HG03095 (cell line): ENCODE data around the gene EID3.
"Not testable (repeated sequence)": the region's sequence is repeated elsewhere in the genome, so short reads cannot be mapped to it uniquely, and the experiment has no call there.

Source experiments
- ATAC-seq: cut with Tn5 transposase; IDR thresholded peaks from one replicate; pipeline ENCODE4 v1.9.1; 2021; ENCODE audit warnings: moderate library complexity; ENCODE audit not compliant: unreplicated experiment

Gene EID3

DNA sequence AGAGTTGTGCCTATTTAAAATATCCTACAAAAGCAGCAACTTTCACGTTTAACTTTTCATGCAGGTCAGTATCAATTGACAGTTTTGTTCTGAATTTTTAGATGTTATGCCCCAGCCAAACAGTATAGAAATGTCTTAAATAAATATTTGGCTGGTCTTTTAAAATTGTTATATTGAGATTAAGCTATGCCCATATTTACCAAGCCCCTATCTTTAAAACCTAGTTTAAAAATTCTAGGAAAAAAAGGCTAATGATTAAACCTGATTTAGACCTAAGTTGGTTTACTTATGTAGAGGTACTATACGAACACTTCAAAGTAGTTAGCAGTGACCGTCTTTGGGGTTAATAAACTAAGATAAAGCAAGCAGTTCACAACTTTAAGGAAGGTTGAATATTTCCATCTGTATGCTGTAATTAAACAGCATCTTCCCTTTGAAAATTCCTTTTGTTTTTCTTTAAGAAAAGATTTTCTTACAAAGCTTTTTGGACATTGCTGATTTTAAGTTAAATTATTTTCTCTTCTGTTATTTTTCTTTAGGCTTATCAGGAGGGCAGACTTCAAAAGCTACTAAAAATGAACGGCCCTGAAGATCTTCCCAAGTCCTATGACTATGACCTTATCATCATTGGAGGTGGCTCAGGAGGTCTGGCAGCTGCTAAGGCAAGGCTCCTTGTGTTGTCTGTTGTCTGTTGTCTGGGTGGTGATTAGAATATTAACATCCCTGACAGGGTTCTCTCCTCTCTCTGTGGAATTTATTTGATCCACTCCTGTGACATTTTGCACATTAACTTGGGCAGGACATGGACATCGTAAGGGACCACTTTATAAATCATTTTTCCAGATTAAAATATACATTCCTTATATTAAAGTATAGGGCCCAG is 7.5 kb downstream of the EID3 start:
- ATAC-seq, result no peak

DNA sequence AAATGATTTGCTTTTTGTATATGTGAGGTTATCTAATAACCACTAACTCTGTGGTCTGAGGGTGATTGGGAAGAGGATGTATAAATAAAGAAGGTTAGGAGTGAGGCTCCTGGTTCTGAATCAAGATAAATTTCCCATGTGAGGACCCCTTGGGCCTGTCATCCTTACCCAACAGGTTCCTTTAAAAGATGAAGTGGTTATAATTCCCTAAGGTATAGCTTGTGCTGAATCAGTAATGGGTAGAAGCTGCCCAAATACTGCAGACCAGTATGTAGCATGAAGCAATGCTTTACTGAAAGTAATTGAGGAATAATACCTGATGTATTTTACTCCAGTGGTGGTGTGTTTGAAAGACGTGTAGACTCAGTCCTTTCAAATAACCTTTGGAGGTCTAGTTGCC is 8.7 kb downstream of the EID3 start:
- ATAC-seq, result no peak

DNA sequence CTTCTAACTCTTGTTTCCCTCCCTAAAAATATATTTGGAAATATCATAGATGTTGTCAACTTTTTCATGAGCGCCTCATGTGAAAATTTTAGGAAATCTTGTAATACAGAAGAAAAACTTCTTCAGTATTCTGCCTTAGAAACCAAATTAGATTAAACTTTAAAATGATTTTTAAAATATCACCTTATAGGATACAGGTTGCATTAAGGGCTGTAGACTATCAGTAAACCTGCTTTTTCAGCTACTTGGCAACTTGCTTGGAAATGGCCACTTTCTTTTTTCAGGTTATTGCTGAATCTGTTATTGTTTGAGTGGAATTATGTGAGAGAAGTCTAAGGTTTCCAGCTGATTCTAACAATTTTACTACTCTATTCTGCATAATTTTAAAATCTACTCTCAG is 9.1 kb downstream of the EID3 start:
- no peak for ATAC-seq

DNA sequence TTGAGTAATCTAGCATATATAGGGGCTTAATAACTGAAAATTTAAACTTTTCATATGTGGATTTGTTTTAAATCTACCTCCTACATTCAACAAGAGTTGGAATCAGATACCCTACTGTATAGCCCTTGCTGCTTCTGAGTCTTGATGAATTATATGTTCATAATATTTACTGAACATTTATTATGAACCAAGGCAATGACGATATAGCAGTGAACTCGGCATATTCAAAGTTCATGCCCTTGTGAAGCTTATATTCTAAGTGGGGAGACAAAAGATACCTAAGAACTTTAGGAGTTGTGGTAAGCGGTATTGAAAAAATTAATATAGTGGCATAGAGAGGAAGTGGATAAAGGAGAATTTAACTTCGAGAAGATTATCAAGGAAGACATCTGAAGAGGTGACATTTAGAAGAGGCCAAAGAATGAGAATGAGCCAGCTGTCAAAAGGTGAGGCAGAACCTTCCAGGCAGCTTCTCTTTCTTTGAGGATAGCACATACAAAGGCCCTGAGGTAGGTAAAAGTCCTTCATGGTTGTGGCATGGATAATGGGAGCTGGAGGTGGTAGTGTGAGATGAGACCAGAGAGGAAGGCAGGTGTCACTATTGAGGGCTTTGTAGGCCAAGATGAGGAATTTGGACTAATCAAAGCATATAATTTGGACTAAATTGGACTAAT is 10.2 kb downstream of the EID3 start:
- no peak for ATAC-seq

DNA sequence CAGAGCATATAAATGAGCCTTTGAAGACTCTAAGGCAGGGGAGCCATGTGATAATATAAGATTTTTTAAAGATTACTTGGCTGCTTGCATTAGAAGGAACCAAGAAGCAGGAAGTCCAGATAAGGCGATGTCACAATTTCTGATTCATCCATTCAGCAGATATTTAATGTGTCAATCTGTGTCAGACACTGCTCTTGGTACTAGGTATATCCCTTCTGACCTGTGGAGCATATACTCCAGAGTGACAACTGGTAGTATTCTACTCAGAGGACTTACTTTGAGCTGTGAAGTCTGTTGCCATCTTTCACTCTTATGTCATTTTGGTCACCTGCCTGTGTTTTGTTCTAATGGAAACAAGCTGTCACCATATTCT is 10.7 kb downstream of the EID3 start:
- ATAC-seq, result no peak

DNA sequence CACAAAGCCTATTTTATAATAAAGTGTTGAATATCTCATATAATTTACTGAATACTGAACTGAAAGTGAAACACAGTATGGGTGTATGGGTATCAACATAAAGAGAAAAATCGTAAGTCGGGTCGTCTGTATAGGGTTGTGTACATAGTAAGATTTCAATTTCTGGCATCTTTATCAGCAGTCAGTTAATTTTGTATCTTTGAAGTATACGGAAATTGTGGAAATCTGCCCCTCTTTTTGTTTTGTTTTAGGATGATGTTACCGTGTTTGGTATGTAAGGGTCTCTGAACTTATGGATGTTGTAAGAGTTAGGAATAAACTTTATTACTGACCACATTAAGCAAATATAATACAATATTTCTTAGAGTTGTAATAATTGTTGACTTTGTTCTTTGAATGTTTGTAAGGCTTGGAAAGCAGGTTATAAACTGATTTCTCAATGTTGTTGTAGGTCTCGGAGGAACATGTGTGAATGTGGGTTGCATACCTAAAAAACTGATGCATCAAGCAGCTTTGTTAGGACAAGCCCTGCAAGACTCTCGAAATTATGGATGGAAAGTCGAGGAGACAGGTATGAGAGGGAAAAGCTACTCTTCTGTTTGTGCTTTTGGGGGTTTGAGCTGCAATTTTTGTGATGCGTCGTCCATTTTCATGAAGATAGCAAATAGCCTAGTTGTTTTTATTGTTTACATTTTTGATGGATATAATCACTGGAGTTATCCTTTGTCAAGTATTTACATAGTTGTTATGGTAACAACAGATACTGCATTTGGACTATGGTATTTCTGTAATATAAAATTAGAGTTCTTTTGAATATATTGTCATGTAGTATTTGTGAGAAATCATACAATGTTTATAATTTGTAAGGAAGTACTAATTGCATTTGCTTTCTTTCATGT is 12.0 kb downstream of the EID3 start:
- no peak for ATAC-seq

DNA sequence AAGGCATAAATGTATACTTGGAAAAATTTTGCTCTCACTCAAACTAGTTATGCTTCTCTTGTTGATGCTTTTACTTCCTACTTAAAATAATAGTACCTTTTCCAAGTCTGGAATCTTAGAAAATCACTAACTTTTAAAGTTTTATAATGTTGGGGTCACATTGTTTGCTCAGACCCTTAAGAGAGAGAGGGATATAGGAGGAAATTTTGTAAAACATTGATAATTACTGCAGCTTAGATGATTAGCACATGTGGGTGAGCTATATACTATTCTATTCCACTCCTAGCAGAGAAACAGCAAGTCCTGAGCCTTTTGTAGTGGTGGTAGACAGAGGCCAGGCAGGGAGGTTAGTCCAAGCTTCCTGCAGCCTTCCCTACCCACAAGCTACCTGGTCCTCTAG is 13.4 kb downstream of the EID3 start:
- ATAC-seq, result no peak

DNA sequence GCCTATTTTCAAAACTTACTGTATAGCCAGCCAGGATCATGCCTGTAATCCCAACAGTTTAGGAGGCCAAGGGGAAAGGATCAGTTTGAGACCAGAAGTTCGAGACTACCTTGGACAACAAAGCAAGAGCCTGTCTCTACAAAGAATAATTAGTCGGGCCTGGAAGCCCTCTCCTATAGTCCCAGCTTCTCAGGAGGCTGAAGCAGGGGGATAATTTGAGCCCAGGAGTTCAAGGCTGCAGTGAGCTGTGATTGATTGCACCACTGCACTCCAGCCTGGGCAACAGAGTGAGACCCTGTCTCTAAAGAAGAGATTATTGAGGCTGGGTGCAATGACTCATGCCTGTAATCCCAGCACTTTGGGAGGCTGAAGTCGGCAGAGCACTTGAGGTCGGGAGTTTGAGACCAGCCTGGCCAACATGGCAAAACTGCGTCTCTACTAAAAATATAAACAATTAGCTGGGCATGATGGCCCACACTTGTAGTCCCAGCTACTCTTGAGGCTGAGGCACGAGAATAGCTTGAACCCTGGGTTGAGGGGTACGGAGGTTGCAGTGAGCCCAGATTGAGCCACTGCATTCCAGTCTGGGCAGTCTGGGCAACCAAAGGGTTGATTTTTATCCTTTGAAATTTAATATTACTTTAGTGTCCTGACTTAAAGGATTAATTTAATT is 14.1 kb downstream of the EID3 start:
- ATAC-seq, result no peak

DNA sequence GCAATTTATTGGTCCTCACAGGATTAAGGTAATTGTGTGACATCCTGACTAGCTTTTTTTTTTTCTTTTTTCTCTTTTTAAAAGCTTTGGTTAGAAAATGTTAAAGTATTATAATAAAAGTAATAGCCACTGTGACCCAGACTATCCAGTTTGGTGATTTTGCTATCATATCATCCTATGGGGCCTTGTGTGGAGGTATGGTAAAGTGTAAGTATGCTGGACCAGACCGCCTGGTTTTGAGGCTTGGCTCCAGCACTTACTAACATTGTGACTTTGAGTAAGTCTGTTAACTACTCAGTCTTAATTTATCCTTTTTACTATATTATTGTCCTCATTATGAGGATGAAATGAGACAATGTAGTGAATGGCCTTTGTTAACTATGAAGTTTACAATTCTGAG is 15.5 kb downstream of the EID3 start:
- ATAC-seq, result no peak

DNA sequence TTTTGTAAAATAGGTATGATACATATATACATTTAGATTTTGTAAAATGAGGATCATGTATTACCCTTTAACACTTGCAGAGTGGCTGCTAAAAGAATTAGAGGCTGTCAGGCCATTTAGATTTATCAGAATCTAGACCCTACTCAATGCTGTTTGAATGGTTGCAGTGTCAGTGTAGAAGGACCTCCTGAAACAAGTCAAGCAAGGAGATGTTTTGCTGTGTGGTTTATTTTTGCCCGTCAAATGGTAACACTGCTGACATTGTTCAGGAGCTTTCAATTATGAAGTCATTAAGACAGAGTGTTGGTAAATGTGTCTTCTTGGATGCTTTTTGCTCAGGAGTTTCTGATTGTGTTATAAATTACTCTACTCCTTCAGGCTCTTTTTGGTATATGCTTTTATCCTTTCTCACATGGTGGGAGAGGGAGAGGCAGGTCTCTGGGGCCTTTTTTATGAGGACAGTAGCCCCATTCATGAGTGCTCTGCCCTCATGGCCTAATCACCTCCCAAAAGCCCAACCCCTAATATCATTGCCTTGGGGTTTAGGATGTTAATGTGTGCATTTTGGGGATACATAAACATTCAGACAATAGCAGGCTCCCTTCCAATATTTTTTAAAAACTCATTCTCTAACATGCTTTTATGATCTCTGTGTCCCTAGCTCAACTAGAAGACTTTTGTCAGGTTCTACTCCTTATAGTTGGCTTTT is 16.5 kb downstream of the EID3 start:
- ATAC-seq, result no peak

DNA sequence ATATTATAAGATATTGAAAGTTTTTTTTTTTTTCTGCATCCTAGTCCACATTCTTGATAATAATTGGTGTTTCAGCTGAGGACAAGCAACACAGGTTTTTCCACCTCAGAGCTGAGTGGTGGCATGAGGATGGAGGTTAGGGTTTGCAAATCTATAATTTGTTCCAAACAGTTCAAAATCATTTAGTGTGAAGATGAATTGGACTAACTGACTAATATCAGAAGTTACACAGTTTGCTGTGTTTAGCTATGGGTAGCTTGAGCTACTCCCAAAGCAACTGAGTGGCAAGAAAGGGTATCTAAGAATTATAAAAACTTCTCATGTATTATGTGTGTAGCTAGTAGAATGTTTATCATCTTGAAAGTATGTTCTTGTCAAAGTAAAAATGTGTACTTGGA is 17.1 kb downstream of the EID3 start:
- ATAC-seq, result no peak

DNA sequence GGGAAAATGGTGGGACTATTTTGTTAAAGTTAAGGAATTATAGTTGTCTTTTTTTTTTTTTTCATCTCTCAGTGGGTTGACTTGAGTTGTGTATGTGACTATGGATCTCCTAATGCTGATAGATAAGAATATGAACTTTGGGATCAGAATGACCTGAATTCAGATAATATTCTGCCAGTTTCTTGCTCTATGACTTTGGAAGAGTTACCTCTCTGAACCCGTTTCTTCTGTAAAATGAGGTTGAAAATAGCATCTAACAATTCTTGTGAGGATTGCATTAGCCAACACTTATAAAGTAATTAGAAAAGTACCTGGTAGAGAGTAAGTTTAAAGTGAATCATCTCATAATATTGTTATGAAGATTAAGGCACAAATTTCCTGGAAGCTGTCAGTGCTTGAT is 18.4 kb downstream of the EID3 start:
- no peak for ATAC-seq

DNA sequence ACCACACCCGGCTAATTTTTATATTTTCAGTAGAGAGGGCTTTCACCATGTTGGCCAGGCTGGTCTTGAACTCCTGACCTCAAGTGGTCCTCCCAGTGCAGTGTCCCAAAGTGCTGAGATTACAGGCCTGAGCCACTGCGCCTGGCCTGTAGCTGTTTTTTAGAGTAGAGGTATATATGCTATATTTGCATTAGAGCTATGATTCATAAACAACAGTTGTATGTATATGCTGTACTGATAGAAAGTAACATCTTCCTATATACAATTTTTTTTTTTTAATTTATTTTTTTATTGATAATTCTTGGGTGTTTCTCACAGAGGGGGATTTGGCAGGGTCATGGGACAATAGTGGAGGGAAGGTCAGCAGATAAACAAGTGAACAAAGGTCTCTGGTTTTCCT is 19.0 kb downstream of the EID3 start:
- not testable (repeated sequence) for ATAC-seq

DNA sequence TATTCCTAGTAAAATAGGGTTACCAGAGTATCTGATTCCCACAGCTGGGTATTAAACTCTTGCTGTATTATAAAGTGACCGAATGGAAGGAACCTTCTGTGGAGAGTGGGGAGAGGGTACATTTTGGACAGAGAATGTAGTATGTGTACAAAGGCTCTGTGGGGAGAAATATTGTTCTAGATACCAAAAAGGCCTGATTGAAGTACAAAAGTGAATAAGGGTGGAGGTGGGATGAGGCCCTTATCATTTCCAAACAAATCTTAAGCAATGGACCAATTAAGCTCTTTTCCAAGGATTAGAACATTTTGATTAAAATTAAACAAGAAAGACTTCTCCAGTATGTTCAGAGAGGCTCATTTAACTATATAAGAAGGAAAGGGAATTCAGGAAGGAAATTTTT is 20.4 kb downstream of the EID3 start:
- no peak for ATAC-seq

DNA sequence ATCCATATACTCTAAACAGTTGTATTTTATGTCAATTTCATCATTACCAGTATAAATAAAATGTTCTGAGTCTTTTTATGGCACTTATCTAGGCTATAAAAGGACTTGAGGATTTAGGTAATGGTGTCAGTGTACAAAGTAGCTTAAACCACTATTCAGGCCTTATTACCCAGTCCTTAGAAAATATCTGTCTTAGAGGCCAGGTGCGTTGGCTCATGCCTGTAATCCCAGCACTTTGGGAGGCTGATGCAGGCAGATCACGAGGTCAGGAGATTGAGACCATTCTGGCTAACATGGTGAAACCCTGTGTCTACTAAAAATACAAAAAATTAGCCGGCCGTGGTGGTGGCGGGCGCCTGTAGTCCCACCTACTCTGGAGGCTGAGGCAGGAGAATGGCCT is 24.7 kb downstream of the EID3 start:
- ATAC-seq, result not testable (repeated sequence)

DNA sequence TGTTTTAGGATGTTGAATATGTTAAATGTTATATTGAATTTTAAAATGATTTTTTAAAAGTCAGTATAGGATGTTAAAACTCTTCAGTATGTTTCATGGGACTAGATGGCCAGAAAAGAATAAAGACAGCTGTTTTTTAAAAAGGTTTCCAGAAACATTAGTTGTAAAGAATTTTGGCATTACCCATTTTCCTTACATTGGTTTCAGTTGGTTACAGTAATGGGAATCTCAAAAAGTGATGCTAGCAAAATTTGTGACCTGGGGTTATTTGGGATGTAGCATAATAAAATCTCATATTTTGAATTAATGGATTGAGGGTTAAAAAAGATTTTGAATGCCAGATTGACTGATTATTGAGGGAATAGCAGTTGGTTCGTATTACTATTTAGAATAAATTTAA is 25.3 kb downstream of the EID3 start:
- ATAC-seq, result no peak

DNA sequence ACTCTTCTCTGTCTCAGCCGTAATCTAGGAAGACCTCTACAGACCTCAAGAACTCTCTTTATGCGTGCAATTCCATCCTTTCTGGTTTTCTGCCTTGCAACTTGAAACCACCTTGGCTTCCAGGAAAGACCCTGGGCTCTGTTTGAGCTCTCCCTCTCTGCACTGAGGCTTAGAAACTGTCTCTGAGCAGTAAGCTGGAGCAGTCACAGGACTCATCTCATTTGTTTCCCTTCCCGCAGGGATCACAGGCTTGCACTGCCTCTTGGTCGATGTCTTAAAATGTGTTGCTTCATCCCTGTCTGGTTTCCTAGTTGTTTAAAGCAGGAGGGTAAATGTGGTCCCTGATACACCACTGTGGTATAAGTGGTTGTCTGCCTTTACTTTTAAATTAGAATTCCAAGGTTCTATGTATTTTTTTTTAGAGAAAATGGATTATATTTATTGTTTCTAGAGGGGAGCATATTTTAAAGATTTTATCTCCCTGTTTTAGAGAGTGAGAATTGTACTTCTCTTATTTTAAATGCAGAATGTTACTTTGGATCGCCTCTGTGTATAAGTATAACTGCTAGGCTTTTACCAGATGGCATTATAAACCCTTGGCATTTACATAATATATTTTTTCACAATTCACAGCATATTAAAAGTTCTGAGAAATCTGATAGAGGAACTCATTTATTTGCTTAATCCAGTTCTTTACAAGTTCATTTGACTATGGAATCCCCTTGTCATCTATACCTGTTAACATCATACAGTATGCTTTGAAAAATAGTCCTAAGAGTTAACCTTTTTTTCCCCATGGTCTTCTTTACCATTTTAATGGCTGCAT is 26.4 kb downstream of the EID3 start:
- ATAC-seq, result no peak

DNA sequence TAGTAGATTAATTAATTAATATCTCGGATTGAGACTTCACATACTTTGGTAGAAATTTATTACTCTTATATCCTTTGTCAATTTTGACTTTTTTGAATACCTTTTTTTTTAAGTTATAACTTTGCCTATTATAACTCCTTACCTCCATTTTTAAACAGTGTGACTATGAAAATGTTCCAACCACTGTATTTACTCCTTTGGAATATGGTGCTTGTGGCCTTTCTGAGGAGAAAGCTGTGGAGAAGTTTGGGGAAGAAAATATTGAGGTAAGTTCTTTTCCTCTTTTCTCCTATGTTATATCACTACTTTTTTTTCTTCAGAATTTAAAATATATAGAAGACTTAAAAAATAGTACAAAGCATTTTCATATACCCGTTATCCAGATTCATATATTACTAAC is 27.8 kb downstream of the EID3 start:
- ATAC-seq, result no peak

DNA sequence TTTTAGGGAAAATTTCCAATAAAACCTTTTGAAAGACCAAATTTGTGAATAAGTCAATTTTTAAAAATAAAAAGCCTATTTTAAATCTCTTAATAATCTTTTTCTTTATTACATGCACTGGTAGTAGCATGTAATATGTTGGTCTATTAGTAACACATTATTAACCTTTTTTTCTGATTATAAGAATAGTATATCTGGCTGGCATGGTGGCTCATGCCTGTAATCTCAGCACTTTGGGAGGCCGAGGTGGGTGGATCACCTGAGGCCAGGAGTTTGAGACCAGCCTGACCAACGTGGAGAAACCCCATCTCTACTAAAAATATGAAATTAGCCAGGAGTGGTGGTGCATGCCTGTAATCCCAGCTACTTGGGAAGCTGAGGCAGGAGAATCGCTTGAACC is 28.7 kb downstream of the EID3 start:
- ATAC-seq, result not testable (repeated sequence)
